ENCODE measurements around the gene PORCN. TPM values are rescaled to one million over a fixed set of nuclear protein-coding genes. Genes with fewer than 3 reads are reported as not detected.

The PORCN gene
- total and polyA plus RNA-seq, 2 donors (not counting 3 experiments of a cell fraction or from before 2014, with no cell fraction given), result 7.6 to 21.0 TPM

DNA sequence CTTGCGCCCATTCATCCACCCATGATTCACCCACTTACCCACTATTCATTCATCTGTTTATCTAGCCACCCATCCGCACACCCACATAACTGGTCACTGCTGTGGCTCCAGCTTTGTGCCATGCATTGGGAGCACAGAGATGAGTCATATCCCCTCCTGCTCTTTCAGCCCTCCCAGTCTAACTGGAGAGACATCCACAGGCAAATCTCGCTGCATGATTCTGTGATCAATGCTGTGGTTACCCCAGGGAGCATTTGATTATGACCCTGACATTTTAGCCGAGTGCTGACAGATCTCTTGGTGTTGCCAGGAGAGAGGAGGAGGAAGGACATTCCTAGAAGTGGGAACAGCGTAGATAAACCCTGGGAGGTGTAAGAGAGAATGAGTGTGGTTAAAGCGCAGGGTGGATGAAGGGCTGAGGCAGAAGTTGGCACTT lies 10.4 kb upstream of the PORCN start:
- intact Hi-C loops (cut with micrococcal nuclease), result no loop called here
- Histone ChIP-seq H3K9ac (replicated peaks; ENCODE audit: extremely low read depth, insufficient read depth, low read length) (no peak overlapping the region), H3K27me3 (ENCODE audit: control insufficient read depth in 2 of 2, insufficient read depth in 2 of 2, low read length in 2 of 2) (no peaks in the 10 kb centered on the region), H3K36me3 (ENCODE audit: control insufficient read depth in 2 of 2, extremely low read depth in 1 of 2, insufficient read depth in 2 of 2, low read length in 2 of 2) (no peaks in the 10 kb centered on the region), H3K79me2 (ENCODE audit: control insufficient read depth, insufficient read depth, low read length) (no peaks in the 10 kb centered on the region), H3K9me3 (replicated peaks; ENCODE audit: control insufficient read depth, insufficient read depth, low read length) (no peaks in the 10 kb centered on the region), H2AFZ (ENCODE audit: low read depth, low read length) (peak overlapping the region; percentile 26), H3K27ac (ENCODE audit: insufficient read depth, low read depth, low read length) (no peak overlapping the region), H4K20me1 (replicated peaks; ENCODE audit: control insufficient read depth, extremely low read depth, insufficient read depth, low read length) (no peaks in the 10 kb centered on the region), H3K4me3 (replicated peaks in 1 of 3; ENCODE audit: insufficient read depth in 1 of 3, low read depth in 1 of 3, low read length in 3 of 3) (no peak overlapping the region), H3K4me2 (ENCODE audit: insufficient read depth, low read length) (peak overlapping the region; percentile 11), H3K4me1 (ENCODE audit: control insufficient read depth, extremely low read depth, insufficient read depth, low read length) (peaks cover 8% of the 10 kb centered on the region), H3K9me1 (replicated peaks; ENCODE audit: control insufficient read depth, extremely low read depth, insufficient read depth, low read length) (no peaks in the 10 kb centered on the region)
- dilution Hi-C loops (cut with MboI; ENCODE audit: extremely low pct_ligation_motif_present, low sequenced_read_pairs), result no loop called here
- TF ChIP-seq, protein P1, sequence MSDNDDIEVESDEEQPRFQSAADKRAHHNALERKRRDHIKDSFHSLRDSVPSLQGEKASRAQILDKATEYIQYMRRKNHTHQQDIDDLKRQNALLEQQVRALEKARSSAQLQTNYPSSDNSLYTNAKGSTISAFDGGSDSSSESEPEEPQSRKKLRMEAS (IDR thresholded peaks at IDR 0.05; ENCODE audit: insufficient read depth, insufficient read length), result no peak
- no peak for TF ChIP-seq EZH2 (IDR thresholded peaks at IDR 0.05; ENCODE audit: borderline replicate concordance, low read depth, low read length, severe bottlenecking)
- TF ChIP-seq, protein P2, sequence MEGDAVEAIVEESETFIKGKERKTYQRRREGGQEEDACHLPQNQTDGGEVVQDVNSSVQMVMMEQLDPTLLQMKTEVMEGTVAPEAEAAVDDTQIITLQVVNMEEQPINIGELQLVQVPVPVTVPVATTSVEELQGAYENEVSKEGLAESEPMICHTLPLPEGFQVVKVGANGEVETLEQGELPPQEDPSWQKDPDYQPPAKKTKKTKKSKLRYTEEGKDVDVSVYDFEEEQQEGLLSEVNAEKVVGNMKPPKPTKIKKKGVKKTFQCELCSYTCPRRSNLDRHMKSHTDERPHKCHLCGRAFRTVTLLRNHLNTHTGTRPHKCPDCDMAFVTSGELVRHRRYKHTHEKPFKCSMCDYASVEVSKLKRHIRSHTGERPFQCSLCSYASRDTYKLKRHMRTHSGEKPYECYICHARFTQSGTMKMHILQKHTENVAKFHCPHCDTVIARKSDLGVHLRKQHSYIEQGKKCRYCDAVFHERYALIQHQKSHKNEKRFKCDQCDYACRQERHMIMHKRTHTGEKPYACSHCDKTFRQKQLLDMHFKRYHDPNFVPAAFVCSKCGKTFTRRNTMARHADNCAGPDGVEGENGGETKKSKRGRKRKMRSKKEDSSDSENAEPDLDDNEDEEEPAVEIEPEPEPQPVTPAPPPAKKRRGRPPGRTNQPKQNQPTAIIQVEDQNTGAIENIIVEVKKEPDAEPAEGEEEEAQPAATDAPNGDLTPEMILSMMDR (IDR thresholded peaks at IDR 0.05; ENCODE audit: extremely low read depth in 1 of 2, insufficient read depth in 1 of 2, low read depth in 1 of 2, low read length in 2 of 2), result no peak
- peak; percentile 67 for TF ChIP-seq JUN (IDR thresholded peaks at IDR 0.05; ENCODE audit: borderline replicate concordance, insufficient read depth, insufficient read length, low read depth)
- no peak for TF ChIP-seq POLR2A (IDR thresholded peaks at IDR 0.05; ENCODE audit: low read depth, low read length)
- TF ChIP-seq MYC (IDR thresholded peaks at IDR 0.05; ENCODE audit: low read depth, low read length), result no peak
- no peak for TF ChIP-seq POLR2AphosphoS5 (IDR thresholded peaks at IDR 0.05; ENCODE audit: insufficient read depth, low read depth, low read length)
- peak; percentile 82 for TF ChIP-seq FOS (IDR thresholded peaks at IDR 0.05; ENCODE audit: borderline replicate concordance, insufficient read depth, low read length)
- TF ChIP-seq GATA2 (IDR thresholded peaks at IDR 0.05; ENCODE audit: insufficient read depth, insufficient read length, low read depth, low read length), result peak; percentile 32
- peak; percentile 44 for DNase-seq (ENCODE audit: low read depth, low spot score)
- BruUV-seq (replicated peaks), result no TSS peak
- FAIRE-seq, result peak; percentile 99
- ChIA-PET CTCF (no interaction called here), POLR2A (no interaction called here)
